K562 (cell line): ENCODE results near the gene CYSTM1.

Experiments
- CREM ChIP-seq: IDR thresholded peaks from 2 replicates; pipeline ENCODE4 v1.6.1; 2014; ENCODE audit warnings: antibody characterized with exemption, low read depth
- CTCF ChIP-seq, 3 experiments: IDR thresholded peaks in 2 of 3; conservative IDR thresholded peaks in 1 of 3; 2 replicates each; pipeline ENCODE4 v1.5.1; 2011 to 2012; ENCODE audit warnings: low read length in 3 of 3, mild to moderate bottlenecking in 3 of 3, control low read depth in 2 of 3, improper control_type of control experiment in 1 of 3, inconsistent platforms in 1 of 3, low read depth in 1 of 3, mixed read lengths in 1 of 3, moderate library complexity in 1 of 3; ENCODE audit not compliant: insufficient read depth in 2 of 3
- DIDO1 ChIP-seq: fragments of 450-650 bp; IDR thresholded peaks from 2 replicates; pipeline ENCODE4 v1.6.1; 2016; ENCODE audit warnings: low read depth, missing biosample characterization, missing genetic modification characterization
- RNF2 ChIP-seq: sonication (generic); IDR thresholded peaks from 2 replicates; pipeline ENCODE4 v1.6.1; 2016
- SFPQ ChIP-seq: fragments of 200-400 bp; formaldehyde crosslinking; IDR thresholded peaks from 2 replicates; pipeline ENCODE4 v1.6.1; 2017; ENCODE audit warnings: mild to moderate bottlenecking, low read depth, low read length, moderate library complexity
- ZNF124 ChIP-seq: sonication (generic); formaldehyde crosslinking; IDR thresholded peaks from 2 replicates; pipeline ENCODE4 v1.8.1; 2022; ENCODE audit warnings: missing genetic modification reagents
- ZNF77 ChIP-seq: fragments of 250-450 bp; sonication (Bioruptor Pico); IDR thresholded peaks from 2 replicates; pipeline ENCODE4 v1.5.0; 2020

- no peak for TF ChIP-seq RNF2
- no peak for TF ChIP-seq CTCF (IDR thresholded peaks at IDR 0.05 in 2 of 3, conservative IDR thresholded peaks at IDR 0.05 in 1 of 3; ENCODE audit: insufficient read depth in 2 of 3, low read depth in 1 of 3, low read length in 3 of 3)
- no peak for TF ChIP-seq CREM
- no peak for TF ChIP-seq ZNF124
- TF ChIP-seq ZNF77 (CRISPR knock-in tag): no peak
- no peak for TF ChIP-seq DIDO1 (tag)
- no peak for TF ChIP-seq SFPQ
Observed at GRCh38 chr5:140270008-140270407, 95.0 kb downstream of the CYSTM1 start.
